T-helper 2 cell treated with Interferon-gamma antibody and Interleukin-4, amounts not matched to agents 5 μg/mL and 100 μg/mL, for 36 hours (primary cell): ENCODE results near the gene HLA-B.
"Not testable (repeated sequence)": the region's sequence is repeated elsewhere in the genome, so short reads cannot be mapped to it uniquely, and the experiment has no call there.

ENCODE experiments used
- DNase-seq: peaks from one replicate; pipeline ENCODE4 v3.0.0; 2021; ENCODE audit warnings: low spot score
- H3K27ac Mint-ChIP-seq: one replicate; pipeline ENCODE4 v1.8.0; 2021; ENCODE audit warnings: mild to moderate bottlenecking, mixed read lengths
- H3K27me3 Mint-ChIP-seq: one replicate; pipeline ENCODE4 v1.8.0; 2021; ENCODE audit warnings: low read depth, mixed read lengths
- H3K36me3 Mint-ChIP-seq: one replicate; pipeline ENCODE4 v1.8.0; 2021; ENCODE audit warnings: low read depth, mixed read lengths
- H3K4me1 Mint-ChIP-seq: one replicate; pipeline ENCODE4 v1.8.0; 2021; ENCODE audit warnings: low read depth, mixed read lengths
- H3K4me3 Mint-ChIP-seq: one replicate; pipeline ENCODE4 v1.8.0; 2022; ENCODE audit warnings: mild to moderate bottlenecking, moderate library complexity, mixed read lengths
- H3K9me3 Mint-ChIP-seq: one replicate; pipeline ENCODE4 v1.8.0; 2021; ENCODE audit warnings: mixed read lengths

HLA-B gene

GRCh38 chr6:31374118-31374517 lies 17.1 kb upstream of the HLA-B start:
- H3K9me3 Mint-ChIP-seq, H3K4me1 Mint-ChIP-seq, DNase-seq, H3K4me3 Mint-ChIP-seq, H3K36me3 Mint-ChIP-seq, H3K27ac Mint-ChIP-seq: not testable (repeated sequence)
- H3K27me3 Mint-ChIP-seq: peaks cover 35% of the 10 kb centered on the region

- H3K4me1 Mint-ChIP-seq: peaks cover 17% of the 10 kb centered on the region
- H3K9me3 Mint-ChIP-seq: peaks cover 8% of the 10 kb centered on the region
- no peak overlapping the region for H3K27ac Mint-ChIP-seq
- H3K36me3 Mint-ChIP-seq: no peaks in the 10 kb centered on the region
- no peak overlapping the region for H3K4me3 Mint-ChIP-seq
- peaks cover 70% of the 10 kb centered on the region for H3K27me3 Mint-ChIP-seq
- no peak for DNase-seq
Measured at GRCh38 chr6:31368461-31368860, 11.5 kb upstream of the HLA-B start.

- H3K27ac Mint-ChIP-seq: no peak overlapping the region
- H3K36me3 Mint-ChIP-seq: no peaks in the 10 kb centered on the region
- peak overlapping the region; percentile 80 for H3K4me3 Mint-ChIP-seq
- peak; percentile 80 for DNase-seq
- peaks cover 4% of the 10 kb centered on the region for H3K9me3 Mint-ChIP-seq
- H3K27me3 Mint-ChIP-seq: peaks cover 76% of the 10 kb centered on the region
- H3K4me1 Mint-ChIP-seq: peaks cover 14% of the 10 kb centered on the region
Measured at GRCh38 chr6:31366693-31367470, 9.9 kb upstream of the HLA-B start.

- Mint-ChIP-seq H3K27me3 (peaks cover 83% of the 10 kb centered on the region), H3K27ac (no peak overlapping the region), H3K9me3 (peaks cover 4% of the 10 kb centered on the region), H3K36me3 (peaks cover 1% of the 10 kb centered on the region), H3K4me1 (peaks cover 13% of the 10 kb centered on the region), H3K4me3 (no peak overlapping the region)
- no peak for DNase-seq
Measured at GRCh38 chr6:31365864-31366263, 8.9 kb upstream of the HLA-B start.

- Mint-ChIP-seq H3K4me1 (peaks cover 22% of the 10 kb centered on the region), H3K9me3 (peaks cover 4% of the 10 kb centered on the region), H3K36me3 (peaks cover 3% of the 10 kb centered on the region), H3K27ac (no peak overlapping the region), H3K4me3 (no peak overlapping the region), H3K27me3 (peaks cover 69% of the 10 kb centered on the region)
- no peak for DNase-seq
Measured at GRCh38 chr6:31363811-31364210, 6.8 kb upstream of the HLA-B start.

- Mint-ChIP-seq H3K36me3 (peaks cover 3% of the 10 kb centered on the region), H3K27ac (no peak overlapping the region), H3K27me3 (peaks cover 59% of the 10 kb centered on the region), H3K4me1 (peaks cover 32% of the 10 kb centered on the region), H3K9me3 (peaks cover 4% of the 10 kb centered on the region), H3K4me3 (no peak overlapping the region)
- no peak for DNase-seq
Measured at GRCh38 chr6:31362751-31363150, 5.8 kb upstream of the HLA-B start.

GRCh38 chr6:31359581-31359980 lies 2.6 kb upstream of the HLA-B start:
- peaks cover 38% of the 10 kb centered on the region for H3K4me1 Mint-ChIP-seq
- H3K27me3 Mint-ChIP-seq: peaks cover 33% of the 10 kb centered on the region
- no peak overlapping the region for H3K27ac Mint-ChIP-seq

GRCh38 chr6:31358302-31358701 lies 1.3 kb upstream of the HLA-B start:
- peak overlapping the region; percentile 99 for H3K27ac Mint-ChIP-seq
- H3K4me1 Mint-ChIP-seq: peaks cover 43% of the 10 kb centered on the region
- DNase-seq: no peak
- H3K27me3 Mint-ChIP-seq: peaks cover 24% of the 10 kb centered on the region
- peak overlapping the region; percentile 95 for H3K4me3 Mint-ChIP-seq
- H3K36me3 Mint-ChIP-seq: peaks cover 37% of the 10 kb centered on the region
- peaks cover 4% of the 10 kb centered on the region for H3K9me3 Mint-ChIP-seq

More at GRCh38 chr6:31359581-31359980, 2.6 kb upstream of the HLA-B start:
- H3K36me3 Mint-ChIP-seq: peaks cover 24% of the 10 kb centered on the region
- H3K4me3 Mint-ChIP-seq: no peak overlapping the region
- no peak for DNase-seq
- H3K9me3 Mint-ChIP-seq: peaks cover 4% of the 10 kb centered on the region

- Mint-ChIP-seq H3K36me3 (peaks cover 41% of the 10 kb centered on the region), H3K27me3 (peaks cover 21% of the 10 kb centered on the region), H3K4me1 (peaks cover 46% of the 10 kb centered on the region), H3K4me3 (peak overlapping the region; percentile 95), H3K9me3 (peaks cover 4% of the 10 kb centered on the region), H3K27ac (peak overlapping the region; percentile 99)
- DNase-seq: no peak
Measured at GRCh38 chr6:31357886-31358285, 907 bp upstream of the HLA-B start.

- peak overlapping the region; percentile 99 for H3K27ac Mint-ChIP-seq
- peak; percentile 40 for DNase-seq
- H3K27me3 Mint-ChIP-seq: peaks cover 10% of the 10 kb centered on the region
- peaks cover 50% of the 10 kb centered on the region for H3K36me3 Mint-ChIP-seq
- H3K4me1 Mint-ChIP-seq: peaks cover 56% of the 10 kb centered on the region
- peak overlapping the region; percentile 95 for H3K4me3 Mint-ChIP-seq
- no peaks in the 10 kb centered on the region for H3K9me3 Mint-ChIP-seq
Measured at GRCh38 chr6:31356216-31356945, 598 bp downstream of the HLA-B start.

GRCh38 chr6:31355583-31355948 lies 1.4 kb downstream of the HLA-B start:
- Mint-ChIP-seq H3K27ac (peak overlapping the region; percentile 86), H3K4me3 (peak overlapping the region; percentile 95), H3K4me1 (peaks cover 56% of the 10 kb centered on the region), H3K27me3 (peaks cover 3% of the 10 kb centered on the region), H3K36me3 (peaks cover 49% of the 10 kb centered on the region), H3K9me3 (no peaks in the 10 kb centered on the region)
- no peak for DNase-seq

- no peak for DNase-seq
- Mint-ChIP-seq H3K36me3 (peaks cover 49% of the 10 kb centered on the region), H3K9me3 (no peaks in the 10 kb centered on the region), H3K4me3 (peak overlapping the region; percentile 95), H3K27me3 (no peaks in the 10 kb centered on the region), H3K27ac (peak overlapping the region; percentile 86), H3K4me1 (peaks cover 56% of the 10 kb centered on the region)
Measured at GRCh38 chr6:31354864-31355582, 2.0 kb downstream of the HLA-B start.

- peaks cover 3% of the 10 kb centered on the region for H3K27me3 Mint-ChIP-seq
- H3K27ac Mint-ChIP-seq: peak overlapping the region; percentile 86
- peaks cover 49% of the 10 kb centered on the region for H3K36me3 Mint-ChIP-seq
- peak overlapping the region; percentile 95 for H3K4me3 Mint-ChIP-seq
- no peaks in the 10 kb centered on the region for H3K9me3 Mint-ChIP-seq
- H3K4me1 Mint-ChIP-seq: peaks cover 50% of the 10 kb centered on the region
- no peak for DNase-seq
Measured at GRCh38 chr6:31354158-31354863, 2.7 kb downstream of the HLA-B start.
